G401 (cell line): ENCODE measurements around the gene PGF. TPM values are rescaled to one million over a fixed set of nuclear protein-coding genes. Genes with fewer than 3 reads are reported as not detected.
"Not testable (repeated sequence)": the region's sequence is repeated elsewhere in the genome, so short reads cannot be mapped to it uniquely, and the experiment has no call there.

Experiments used
- DNase-seq: peaks from one replicate; pipeline ENCODE4 v3.0.0-alpha.2; 2015; ENCODE audit warnings: low spot score
- in situ Hi-C: cut with HindIII; loops from 2 replicates; pipeline ENCODE4 v1.10.0; 2016; ENCODE audit warnings: low sequenced_read_pairs, mixed read lengths
- total RNA-seq: library from RNA; depleted of rRNA; stranded (reverse); fragments of >200 nt; shearing (Covaris generic); gene quantifications from 2 replicates; pipeline ENCODE4 v1.2.3, GENCODE V29; 2014

PGF gene
- total RNA-seq, 1 experiment from 2014 or later: 3.9 TPM

DNA sequence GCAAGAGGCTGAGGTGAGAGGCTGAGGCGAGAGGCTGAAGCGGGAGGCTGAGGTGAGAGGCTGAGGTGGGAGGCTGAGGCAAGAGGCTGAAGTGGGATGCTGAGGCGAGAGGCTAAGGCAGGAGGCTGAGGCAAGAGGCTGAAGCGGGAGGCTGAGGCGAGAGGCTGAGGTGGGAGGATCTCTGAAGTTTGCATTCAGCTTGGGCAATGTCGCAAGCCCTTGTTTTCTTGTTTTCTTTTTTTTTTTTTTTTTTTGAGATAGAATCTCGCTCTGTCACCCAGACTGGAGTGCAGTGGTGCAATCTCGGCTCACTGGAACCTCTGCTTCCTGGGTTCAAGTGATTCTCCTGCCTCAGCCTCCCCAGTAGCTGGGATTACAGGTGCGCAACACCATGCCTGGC lies 23.7 kb downstream of the PGF start:
- in situ Hi-C loops, DNase-seq: not testable (repeated sequence)

DNA sequence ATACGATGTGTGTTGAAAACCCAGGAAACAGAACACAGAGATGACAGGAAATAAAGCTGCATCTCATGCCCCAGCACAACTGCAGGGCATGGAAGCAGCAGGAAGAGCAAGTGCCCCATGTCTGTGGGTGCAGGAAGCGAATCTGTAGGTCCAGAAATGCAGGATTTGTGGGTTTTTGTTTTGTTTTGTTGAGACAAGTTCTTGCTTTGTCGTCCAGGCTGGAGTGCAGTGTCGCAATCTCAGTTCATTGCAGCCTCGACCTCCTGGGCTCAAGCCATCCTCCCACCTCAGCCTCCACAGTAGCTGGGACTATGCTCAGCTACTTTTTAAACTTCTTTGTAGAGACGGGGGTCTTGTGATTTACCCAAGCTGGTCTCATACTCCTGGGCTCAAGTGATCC lies 26.2 kb downstream of the PGF start:
- in situ Hi-C loops: no loop called here
- DNase-seq: no peak

DNA sequence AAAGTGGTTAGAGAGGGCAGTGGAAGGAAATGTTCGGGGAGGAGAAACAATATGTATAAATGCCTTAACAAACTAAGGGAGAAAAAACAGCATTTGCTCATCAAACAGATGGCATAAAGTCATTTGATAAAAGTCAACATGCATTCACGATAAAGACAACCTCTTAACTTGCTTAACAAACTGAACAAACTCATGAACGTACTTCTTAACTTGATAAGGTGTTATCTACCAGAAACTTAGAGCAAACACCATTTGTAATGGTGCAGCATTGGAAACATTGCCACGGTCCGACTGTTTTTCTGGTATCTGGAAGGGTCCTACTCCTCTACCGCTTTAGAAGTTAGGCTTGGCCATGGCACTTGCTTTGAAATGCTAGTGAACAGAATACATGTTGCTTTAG lies 28.2 kb downstream of the PGF start:
- no peak for DNase-seq
- in situ Hi-C loops: no loop called here

DNA sequence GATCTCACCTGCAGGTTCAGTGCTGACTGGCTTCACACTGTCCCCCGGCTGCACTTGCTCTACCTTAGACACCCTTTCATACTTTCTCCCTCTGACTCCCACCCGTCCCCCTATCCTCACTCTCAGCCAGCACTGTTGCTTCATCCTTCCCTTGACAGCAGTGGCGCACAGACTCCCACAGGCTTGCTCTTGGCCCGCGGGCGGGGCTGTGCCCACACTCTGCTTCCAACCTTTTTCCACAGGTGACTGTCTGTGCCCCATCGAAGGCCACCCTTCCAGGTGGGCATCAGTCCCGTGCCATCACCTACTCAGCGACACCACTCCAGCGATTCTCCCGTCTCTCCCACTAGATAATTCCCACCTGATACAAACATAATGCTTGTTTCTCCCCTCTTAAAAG lies 31.3 kb downstream of the PGF start:
- in situ Hi-C loops: no loop called here

DNA sequence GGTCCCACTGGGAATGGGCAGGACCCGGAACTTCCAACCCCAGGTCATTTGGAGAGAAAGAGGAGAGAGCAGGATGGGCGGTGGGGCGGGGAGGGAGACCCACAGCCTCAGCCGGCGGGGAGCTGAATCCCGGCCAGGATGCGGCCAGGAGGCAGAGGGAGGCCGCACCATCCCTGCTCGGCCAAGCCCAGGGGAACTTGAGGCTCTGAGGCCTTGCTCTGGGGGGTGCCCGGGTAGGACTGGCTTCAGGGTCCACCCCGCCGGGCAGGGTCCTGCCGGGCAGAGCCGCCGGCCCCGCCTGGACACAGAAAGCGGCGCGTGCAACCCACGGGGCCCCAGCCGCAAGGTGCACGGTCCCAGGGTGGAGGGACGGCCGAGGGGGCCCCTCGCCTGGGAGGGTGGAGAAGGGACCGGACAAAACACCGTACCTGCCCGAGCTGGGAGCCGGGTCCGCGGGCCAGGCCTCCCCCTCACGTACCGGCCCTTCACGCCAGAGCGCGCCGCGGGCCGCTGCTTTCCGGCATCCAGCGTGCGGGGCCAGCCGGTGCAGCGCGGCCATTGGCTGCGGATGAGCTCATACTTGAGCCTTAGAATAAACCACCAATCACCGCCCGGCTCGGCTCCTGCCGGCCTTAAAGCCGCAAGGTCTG lies 32.5 kb downstream of the PGF start, which contains the start of gene RPS6KL1:
RPS6KL1 (minus strand) TSS at position 509 of the 650 bp plus-strand sequence. CDS start 1,719 bp downstream, outside the sequence.
- peak; percentile 96 for DNase-seq
- in situ Hi-C loops: no loop called here

More for the DNA sequence above, 31.3 kb downstream of the PGF start:
- no peak for DNase-seq

DNA sequence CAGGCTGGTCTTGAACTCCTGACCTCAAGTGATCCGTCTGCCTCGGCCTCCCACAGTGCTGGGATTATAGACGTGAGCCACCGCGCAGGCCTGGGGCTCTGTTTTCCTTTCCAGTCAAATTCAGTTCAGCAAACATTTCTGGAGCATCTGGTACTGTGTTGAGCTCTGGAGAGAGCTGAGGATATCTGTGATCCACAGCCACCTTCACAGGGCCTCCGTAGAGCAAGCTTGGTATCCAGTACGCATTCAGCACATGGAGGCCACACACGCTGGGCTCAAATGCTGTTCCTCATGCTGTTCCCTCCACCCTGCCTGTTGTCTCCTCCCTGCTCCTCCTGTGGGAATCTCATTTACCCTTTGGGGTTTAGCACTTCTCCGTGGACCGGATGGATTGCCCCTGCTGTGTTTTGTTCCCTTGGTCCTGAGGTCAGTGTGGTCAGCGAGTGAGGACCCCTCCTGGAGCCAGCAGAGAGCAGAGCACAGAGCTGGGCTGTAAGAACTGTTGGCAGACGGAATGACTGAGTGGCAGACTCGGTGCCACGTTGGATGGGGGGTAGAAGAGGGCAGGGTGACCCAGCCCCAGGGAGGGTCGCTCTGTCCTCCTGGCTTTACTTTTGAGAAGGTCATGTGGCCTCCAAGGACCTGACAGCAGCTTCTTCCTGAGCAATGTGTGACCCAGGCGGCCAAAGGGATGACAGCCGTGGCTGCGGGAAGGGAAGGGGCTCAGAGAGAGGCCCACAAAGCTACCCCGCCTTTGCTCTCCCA lies 33.2 kb downstream of the PGF start:
- in situ Hi-C loops: no loop called here
- no peak for DNase-seq

DNA sequence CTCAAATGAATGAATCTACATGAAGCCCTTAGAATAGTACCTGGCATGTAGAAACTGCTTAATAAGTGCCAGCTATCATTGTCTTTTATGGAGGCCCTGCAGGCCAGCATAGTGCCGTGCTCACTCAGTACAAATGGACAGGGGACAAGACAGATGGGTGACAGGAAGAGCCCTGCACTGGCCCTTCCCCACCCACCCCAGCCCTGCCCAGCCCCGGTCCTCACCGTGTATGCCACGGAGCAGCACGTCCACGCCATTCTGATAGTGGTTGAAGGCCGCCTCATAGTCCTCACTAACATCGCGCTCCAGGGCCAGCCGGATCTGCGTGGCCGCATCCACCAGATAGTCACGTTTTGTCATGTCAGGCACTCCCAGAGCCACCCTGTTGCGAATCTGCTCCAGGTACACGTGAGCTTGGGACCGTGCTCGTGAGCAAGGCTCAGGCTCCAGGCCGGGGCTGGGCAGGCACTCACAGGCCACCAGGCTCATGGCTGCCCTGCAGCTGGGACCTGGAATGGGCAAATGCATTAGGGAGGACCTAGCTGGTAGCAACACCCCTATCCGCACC lies 34.3 kb downstream of the PGF start:
- in situ Hi-C loops: no loop called here
- no peak for DNase-seq

DNA sequence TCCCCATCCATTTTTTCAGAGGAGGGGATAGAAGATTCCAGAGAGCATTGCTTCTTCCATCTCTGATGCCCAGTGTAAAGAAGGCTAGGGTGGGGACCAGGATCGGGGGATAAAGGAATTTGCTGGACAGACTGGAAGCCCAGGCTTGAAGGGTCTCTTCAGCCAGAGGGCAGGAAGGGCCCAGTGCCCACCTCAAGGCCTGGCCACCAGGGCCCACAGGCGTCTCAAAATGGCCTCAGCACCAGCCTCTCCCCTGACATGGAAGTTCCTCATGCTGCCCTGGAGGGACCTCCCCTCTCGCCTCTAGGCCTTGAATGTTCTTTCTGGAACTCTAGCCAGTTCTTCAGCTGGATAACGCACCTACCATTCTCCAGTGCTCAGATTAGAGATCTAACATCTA lies 35.1 kb downstream of the PGF start:
- in situ Hi-C loops: no loop called here
- DNase-seq: no peak

DNA sequence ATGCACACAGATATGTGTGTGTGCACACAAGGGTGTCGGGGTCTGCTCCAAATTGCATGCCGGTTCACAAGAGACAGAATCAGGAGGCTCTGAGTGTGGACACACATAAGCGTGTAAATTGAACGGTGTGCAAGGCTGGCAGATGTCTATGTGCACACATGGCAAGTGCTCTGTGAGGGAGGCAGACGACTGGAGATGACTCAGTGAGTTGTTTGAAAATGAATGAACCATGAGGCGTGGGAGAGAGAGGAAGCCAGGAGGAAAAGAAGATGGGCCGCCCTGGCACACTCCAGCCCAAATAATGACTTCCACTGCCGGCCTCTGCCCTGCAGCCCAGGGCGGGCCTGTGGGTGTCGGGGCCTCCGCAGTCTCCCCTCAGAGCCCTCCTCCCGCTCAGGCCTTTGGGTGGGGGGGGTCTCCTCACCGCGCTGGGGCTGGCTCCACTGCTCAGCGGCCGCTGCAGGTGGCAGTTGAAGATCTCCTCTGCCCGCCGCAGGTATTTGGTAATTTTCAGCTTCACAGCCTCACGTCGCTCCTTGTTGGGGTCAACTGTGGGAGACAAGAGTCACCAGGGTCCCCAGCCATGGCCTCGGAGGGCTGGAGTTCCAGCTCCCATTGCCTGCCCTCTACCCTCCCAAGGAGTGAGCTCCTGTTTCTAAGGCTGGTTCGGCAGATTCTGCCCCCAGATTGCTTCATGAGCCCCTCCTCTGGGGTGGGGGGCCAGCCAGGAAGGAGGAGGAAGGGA lies 35.8 kb downstream of the PGF start:
- in situ Hi-C loops: no loop called here
- DNase-seq: no peak

DNA sequence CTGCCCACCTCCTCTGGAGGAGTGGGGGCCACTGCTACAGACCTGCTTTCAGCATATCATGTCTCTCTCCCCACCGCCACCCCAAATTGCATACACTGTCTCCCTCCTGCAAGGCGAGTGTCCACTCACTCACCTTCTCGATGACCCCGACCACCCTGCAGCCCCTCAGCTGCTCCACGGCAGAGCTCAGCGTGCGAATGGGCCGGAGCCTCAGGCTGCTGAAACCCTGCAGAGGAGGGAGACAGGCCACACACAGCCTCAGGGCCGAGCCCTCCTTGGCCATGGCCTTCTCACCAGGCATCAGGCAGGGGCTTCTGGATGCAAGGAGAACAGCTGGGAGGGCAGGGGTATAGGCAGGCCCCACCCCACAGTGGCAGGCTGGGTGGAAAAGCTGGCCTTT lies 37.0 kb downstream of the PGF start:
- DNase-seq: no peak
- in situ Hi-C loops: no loop called here

DNA sequence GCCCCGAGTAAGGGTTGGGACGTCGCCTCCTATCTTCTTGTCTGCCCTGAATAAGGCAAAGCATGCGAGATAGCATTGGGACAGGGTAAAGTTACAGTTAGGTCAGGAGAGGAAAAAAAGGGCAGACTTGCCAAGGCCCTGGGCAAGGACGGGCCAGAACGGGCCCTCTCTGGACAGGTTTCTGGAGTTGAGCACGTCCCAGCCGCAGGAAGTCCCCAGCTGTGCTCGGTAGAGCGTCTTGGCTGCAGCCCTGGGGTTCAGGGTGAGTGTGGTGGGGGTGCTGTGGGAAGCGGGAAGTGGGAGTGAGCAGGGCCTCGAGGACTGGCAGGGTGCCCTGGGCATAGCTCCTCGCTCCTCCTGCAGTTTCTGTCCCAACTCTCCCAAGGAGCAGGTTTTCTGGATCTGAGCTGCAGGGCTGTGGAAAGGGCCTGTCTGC lies 37.7 kb downstream of the PGF start:
- no peak for DNase-seq
- in situ Hi-C loops: no loop called here

DNA sequence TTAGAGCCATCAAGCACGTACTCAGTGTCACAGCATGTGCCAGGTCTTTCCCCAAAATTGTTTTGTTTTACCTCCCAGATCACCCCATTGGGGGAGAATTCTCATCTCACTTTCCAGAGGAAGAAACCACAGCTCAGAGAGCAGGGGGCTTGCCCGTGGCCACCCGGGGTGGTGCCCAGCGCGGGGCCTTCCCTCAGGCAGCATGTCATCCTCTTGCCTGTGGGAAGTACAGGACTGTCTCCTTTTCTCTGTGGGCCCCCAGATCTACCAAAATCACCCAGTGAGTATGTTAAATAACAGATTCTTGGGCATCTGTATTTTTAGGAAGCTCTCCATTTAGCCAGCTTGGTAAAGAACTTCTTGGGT lies 38.2 kb downstream of the PGF start:
- in situ Hi-C loops: no loop called here

DNA sequence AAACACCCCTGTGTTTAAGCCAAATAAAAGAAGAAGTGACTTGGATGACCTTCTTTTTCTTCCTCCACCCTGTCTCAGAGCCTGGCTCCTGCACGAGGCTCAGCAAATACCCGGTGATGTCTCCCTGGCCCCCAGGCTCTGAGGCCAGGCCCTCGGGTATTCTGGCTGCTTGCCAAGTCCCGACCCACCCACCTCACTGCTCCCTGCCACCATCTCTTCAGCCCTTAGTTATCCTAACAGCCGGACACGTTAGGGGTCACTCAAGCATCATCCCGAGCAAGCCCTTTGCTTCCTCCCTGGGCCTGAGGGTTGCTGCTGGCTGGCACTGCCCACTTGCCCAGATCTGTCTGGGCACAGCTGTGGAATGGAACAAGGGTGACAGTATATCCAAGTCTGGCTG lies 39.6 kb downstream of the PGF start:
- DNase-seq: no peak
- in situ Hi-C loops: no loop called here

More for the DNA sequence above, 38.2 kb downstream of the PGF start:
- DNase-seq: no peak

DNA sequence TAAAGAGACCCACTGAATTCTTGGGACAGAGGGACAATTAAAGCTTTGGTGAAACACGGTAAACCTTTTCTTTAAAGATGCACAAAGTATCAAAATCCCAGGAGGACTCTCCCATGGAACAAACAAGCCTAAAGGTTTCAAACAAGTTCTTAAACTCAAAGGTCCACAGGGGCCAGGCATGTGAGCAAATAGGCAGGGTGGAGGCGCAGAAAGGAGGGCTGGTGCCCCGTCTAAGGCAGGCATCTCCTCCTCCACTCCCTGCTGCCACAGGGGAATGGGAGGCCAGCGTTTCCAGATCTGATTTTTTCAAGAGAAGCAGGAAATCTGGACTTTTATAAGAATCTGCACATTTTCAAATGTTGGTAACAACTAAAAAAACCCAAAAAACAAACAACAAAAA lies 40.0 kb downstream of the PGF start:
- in situ Hi-C loops: no loop called here
- DNase-seq: no peak

DNA sequence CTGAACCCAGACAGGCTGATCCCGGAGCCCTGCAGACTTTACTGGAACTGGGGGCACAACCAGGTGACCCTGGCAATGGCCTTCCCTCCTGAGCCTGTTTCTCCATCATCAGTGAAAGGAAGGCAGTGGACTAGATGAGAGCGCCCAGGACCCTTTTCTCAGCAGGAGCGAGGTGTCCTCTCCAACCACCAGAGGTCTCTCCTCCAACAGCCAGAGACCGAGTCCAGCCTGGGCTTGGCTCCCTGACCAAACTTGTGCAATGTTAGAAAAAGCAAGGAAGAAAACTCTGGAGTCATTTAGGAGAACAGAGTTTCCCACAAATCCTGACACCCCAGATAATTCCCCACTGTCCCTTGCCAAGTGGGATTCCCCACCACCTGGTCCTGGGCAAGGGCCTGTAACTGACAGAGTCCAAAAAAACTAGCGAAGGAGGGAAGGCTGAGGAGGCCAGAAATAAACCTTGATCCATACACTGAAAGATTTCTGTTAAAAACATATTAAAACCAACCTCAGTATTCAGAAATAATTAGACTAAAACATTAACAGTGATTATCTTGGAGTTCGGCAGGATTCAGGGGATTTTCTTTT lies 41.3 kb downstream of the PGF start:
- in situ Hi-C loops: no loop called here
- peak; percentile 48 for DNase-seq

DNA sequence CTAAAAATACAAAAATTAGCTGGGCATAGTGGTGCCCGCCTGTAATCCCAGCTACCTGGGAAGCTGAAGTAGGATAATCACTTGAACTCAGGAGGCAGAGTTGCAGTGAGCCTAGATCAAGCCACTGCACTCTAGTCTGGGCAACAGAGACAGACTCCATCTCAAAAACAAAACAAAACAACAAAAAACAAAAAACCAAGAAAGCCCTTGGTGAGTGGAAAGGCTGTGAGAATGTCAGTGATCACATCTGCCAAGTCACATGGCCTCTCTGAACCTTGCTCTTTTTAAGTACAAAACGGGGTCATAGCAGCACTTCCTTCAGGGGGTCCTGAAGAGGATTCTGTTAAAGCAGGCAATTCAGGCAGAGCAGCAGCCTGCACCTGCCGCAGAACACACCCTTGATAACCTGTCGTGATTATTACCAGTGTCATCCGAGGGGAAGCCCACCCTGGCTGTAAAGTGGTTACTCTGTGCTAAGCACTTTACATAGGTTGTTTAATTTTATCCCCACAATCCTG lies 41.9 kb downstream of the PGF start:
- no peak for DNase-seq
- in situ Hi-C loops: no loop called here

DNA sequence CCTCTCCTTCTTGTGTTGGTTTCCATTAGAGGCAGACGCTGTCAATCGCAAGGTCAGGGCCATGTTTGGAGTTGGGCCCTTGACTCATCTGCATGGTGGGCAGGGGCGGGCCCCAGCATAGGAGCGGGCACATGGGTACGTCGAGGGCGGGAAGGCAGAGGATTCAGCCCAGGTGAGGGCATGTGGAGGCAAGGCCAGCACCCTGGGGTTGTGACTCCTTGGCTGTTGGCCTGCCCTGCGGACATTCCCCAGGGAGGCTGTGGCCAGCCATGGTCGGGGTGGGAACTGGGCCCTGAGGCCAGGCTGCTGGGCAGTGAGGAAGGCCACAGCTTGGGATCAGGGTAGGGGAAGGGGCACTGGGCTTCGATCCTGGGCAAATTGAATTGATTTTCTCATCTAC lies 42.6 kb downstream of the PGF start:
- in situ Hi-C loops: no loop called here

DNA sequence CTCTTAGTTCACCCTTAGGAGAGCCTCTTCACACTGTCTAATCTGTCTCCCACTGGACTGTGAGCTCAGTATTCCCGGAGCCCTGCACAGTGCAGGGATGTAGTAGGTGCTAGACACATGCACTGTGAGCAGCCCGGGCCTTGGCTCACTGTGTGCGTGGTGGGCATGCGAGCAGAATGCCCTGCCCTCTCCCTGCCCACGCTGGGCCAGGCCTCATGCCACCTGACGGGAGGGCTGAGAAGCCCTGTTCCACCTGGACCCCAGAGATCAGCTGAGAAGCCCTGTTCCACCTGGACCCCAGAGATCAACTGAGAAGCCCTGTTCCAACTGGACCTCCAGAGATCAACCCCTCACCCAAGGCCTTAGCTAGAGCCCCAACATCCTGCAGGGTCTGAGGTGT lies 43.3 kb downstream of the PGF start:
- in situ Hi-C loops: no loop called here

More for the DNA sequence above, 42.6 kb downstream of the PGF start:
- DNase-seq: no peak

DNA sequence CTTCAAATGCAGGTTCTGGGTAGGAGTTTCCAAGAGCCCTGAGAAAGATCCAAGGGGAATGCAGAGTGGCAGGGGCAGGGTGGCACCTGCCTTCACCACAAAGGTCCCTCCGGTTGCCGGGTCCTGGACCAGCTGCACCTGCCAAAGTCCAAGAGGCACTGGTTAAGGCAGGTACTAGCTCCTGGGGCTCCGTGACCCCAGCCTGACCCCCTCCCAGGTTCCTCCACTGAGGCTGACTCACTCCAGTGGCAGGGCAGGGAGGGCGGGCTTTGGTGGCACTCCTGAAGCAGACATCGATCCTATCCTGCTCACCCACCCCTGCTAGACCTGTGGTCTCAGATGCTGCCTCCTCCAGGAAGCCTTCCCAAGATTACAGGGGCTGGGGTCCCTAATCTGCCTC lies 43.7 kb downstream of the PGF start:
- in situ Hi-C loops: no loop called here
- DNase-seq: no peak

More for the DNA sequence above, 43.3 kb downstream of the PGF start:
- DNase-seq: no peak
